HepG2 (cell line): ENCODE results near the gene CHN1.

Experiments used
- NR2F1 ChIP-seq, 2 experiments: fragments of 450-650 bp in 1 of 2; formaldehyde crosslinking in 1 of 2; IDR thresholded peaks; 2 replicates each; pipeline versions ENCODE4 v1.5.0 to v1.6.1; 2016 to 2020; ENCODE audit warnings: mild to moderate bottlenecking in 1 of 2, missing compliant biosample characterization in 1 of 2, missing genetic modification reagents in 1 of 2, moderate library complexity in 1 of 2
- RBAK ChIP-seq: sonication (generic); formaldehyde crosslinking; IDR thresholded peaks from 2 replicates; pipeline ENCODE4 v1.5.1; 2020; ENCODE audit warnings: mild to moderate bottlenecking, missing genetic modification reagents

- TF ChIP-seq RBAK (no peak), NR2F1 (CRISPR knock-in tag; IDR thresholded peaks at IDR 0.05) (no peak)
Measured at GRCh38 chr2:174902506-174903263, 102.5 kb downstream of the CHN1 start.
